Activated CD4-positive, alpha-beta memory T cell treated with anti-CD3 and anti-CD28 coated beads for 36 hours (primary cell): ENCODE measurements around the gene TESK1. TPM values are rescaled to one million over a fixed set of nuclear protein-coding genes. Genes with fewer than 3 reads are reported as not detected.
"Not testable (repeated sequence)": the region's sequence is repeated elsewhere in the genome, so short reads cannot be mapped to it uniquely, and the experiment has no call there.

Experiments used
- CTCF ChIA-PET: fragments of 350-600 bp; sonication (Branson Sonifier 250); formaldehyde crosslinking; loops from one replicate; lab custom pipeline; 2021; ENCODE audit warnings: antibody characterized with exemption, inconsistent platforms; lab: Charles Lee
- POLR2A ChIA-PET: fragments of 350-600 bp; sonication (Branson Sonifier 250); formaldehyde crosslinking; loops from one replicate; lab custom pipeline; 2021; ENCODE audit warnings: antibody characterized with exemption; lab: Charles Lee
- DNase-seq: peaks from one replicate; pipeline ENCODE4 v3.0.0-alpha.2; 2020
- H3K27ac Mint-ChIP-seq: one replicate; pipeline ENCODE4 v1.8.0; 2021; ENCODE audit warnings: mixed read lengths
- H3K27me3 Mint-ChIP-seq: one replicate; pipeline ENCODE4 v1.8.0; 2021; ENCODE audit warnings: mixed read lengths
- H3K36me3 Mint-ChIP-seq: one replicate; pipeline ENCODE4 v1.8.0; 2021; ENCODE audit warnings: mixed read lengths
- H3K4me1 Mint-ChIP-seq: one replicate; pipeline ENCODE4 v1.8.0; 2021; ENCODE audit warnings: low read depth, mixed read lengths
- H3K4me3 Mint-ChIP-seq: one replicate; pipeline ENCODE4 v1.8.0; 2021; ENCODE audit warnings: mild to moderate bottlenecking, mixed read lengths
- H3K9me3 Mint-ChIP-seq: one replicate; pipeline ENCODE4 v1.8.0; 2021; ENCODE audit warnings: mixed read lengths
- intact Hi-C: fragments of 100-400 bp; cut with micrococcal nuclease; formaldehyde crosslinking; loops from one replicate; pipeline ENCODE4 v1.15.1; 2023
- total RNA-seq, 2 experiments: library from RNA; stranded (reverse); gene quantifications; one replicate each; pipeline ENCODE4 v1.2.3, GENCODE V29; 2021

TESK1 gene
- total RNA-seq, 2 experiments from 2014 or later = 31.0 to 34.7 TPM

DNA sequence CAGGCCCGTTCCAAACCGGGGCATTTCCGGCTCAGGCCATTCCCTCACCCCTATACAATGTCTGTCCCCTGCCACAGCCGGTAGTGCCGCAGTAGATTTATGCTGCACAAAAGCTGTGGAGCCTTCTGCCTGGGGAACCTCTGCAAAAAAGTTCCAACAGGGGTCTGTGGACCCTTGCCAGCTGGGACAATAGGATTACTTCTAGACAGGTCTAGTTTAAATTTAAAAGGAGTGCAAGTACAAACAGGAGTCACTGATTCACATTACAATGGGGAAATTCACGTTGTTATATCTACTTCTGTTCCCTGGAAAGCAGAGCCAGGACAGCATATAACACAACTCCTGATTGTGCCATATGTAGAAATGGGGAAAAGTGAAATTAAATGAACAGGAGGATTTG, 21.5 kb upstream of the TESK1 start:
- H3K9me3 Mint-ChIP-seq = peaks cover 50% of the 10 kb centered on the region
- H3K27ac Mint-ChIP-seq, DNase-seq, POLR2A ChIA-PET, intact Hi-C loops, H3K4me3 Mint-ChIP-seq, H3K27me3 Mint-ChIP-seq: not testable (repeated sequence)
- H3K4me1 Mint-ChIP-seq = peaks cover 13% of the 10 kb centered on the region
- peaks cover 44% of the 10 kb centered on the region for H3K36me3 Mint-ChIP-seq
- CTCF ChIA-PET = interaction anchor here (0.7 kb wide), 1 partner anchor 30 kb away, joined by 3 read pairs; no protein-coding TSS in a partner anchor

DNA sequence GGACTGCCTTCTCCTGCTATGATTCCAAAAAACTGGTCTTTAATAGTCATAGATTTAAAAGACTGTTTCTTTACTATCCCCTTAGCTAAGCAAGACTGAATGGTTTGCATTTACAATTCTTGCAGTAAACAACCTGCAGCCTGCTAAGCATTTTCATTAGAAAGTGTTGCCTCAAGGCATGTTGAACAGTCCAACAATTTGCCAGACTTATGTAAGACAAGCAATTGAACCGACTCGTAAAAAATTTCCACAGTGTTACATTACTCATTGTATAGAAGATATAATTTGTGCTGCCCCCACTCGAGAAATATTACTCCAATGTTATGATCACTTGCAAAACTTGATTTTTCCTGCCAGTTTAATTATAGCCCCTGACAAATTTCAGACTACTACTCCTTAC, 20.4 kb upstream of the TESK1 start:
- DNase-seq, CTCF ChIA-PET: not testable (repeated sequence)
- H3K36me3 Mint-ChIP-seq = peaks cover 36% of the 10 kb centered on the region

DNA sequence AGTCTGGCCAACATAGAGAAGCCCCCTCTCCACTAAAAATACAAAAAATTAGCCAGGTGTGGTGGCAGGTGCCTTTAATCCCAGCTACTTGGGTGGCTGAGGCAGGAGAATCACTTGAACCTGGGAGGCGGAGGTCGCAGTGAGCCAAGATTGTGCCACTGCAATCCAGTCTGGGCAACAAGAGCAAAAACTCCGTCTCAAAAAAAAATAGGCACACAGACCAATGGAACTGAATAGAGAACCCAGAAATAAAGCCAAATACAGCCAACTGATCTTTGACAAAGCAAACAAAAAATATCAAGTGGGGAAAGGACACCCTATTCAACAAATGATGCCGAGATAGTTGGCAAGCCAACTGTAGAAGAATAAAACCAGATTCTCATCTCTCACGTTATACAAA, 16.6 kb upstream of the TESK1 start:
- POLR2A ChIA-PET, DNase-seq, H3K4me1 Mint-ChIP-seq, H3K4me3 Mint-ChIP-seq, H3K27me3 Mint-ChIP-seq, H3K27ac Mint-ChIP-seq, intact Hi-C loops: not testable (repeated sequence)
- peaks cover 34% of the 10 kb centered on the region for H3K9me3 Mint-ChIP-seq
- CTCF ChIA-PET = interaction anchor here (1.4 to 3.3 kb wide), 2 partner anchors 15 to 23 kb away, joined by 3 to 9 read pairs; no protein-coding TSS in a partner anchor
- peaks cover 30% of the 10 kb centered on the region for H3K36me3 Mint-ChIP-seq

More for the DNA sequence above, 20.4 kb upstream of the TESK1 start:
- POLR2A ChIA-PET, H3K4me3 Mint-ChIP-seq, H3K27me3 Mint-ChIP-seq, intact Hi-C loops, H3K4me1 Mint-ChIP-seq, H3K27ac Mint-ChIP-seq: not testable (repeated sequence)
- H3K9me3 Mint-ChIP-seq = peaks cover 38% of the 10 kb centered on the region

DNA sequence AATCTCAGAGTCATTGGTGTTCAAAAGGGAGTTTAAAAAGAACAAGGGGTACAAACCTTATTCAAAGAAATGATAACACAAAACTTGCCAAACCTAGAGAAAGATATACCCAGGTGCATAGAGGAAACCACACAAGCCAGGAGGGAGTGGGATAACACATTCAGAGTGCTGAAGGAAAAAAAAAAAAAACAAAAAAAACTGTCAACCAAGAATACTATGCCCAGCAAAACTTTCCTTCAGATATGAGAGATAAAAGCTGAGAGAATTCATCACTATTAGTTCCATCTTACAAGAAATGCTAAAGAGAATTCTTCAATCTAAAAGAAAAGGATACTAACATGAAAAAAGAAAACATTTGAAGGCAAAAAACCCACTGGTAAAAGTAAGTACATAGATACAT, 11.5 kb upstream of the TESK1 start:
- H3K4me3 Mint-ChIP-seq = no peak overlapping the region
- H3K4me1 Mint-ChIP-seq = no peaks in the 10 kb centered on the region
- H3K36me3 Mint-ChIP-seq = peaks cover 23% of the 10 kb centered on the region
- no peak overlapping the region for H3K27ac Mint-ChIP-seq
- no peak for DNase-seq
- CTCF ChIA-PET = interaction anchor here (0.7 to 1.3 kb wide), 3 partner anchors 18 to 156 kb away, joined by 3 to 4 read pairs (median 3); no protein-coding TSS in a partner anchor
- POLR2A ChIA-PET = no interaction called here
- intact Hi-C loops = no loop called here
- H3K27me3 Mint-ChIP-seq = no peaks in the 10 kb centered on the region
- H3K9me3 Mint-ChIP-seq = peaks cover 28% of the 10 kb centered on the region

DNA sequence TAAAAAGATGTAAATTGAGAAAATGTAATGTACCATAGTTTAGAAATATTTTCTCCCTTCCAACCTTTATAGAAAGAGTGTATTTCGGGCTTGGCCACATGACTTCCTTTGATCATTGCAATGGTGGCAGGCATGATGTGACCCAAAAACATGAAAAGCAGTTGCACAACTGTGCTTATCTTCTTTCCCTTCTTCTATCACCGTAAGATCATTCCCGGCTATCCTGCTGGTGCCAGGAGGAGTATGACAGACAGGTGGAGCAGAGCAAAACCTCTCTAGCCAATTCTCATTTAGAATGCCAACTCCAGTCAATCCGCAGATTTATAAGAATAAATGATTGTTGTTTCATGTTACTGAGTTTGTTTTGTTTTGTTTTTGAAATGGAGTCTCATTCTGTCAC, 10.6 kb upstream of the TESK1 start:
- no peak overlapping the region for H3K4me3 Mint-ChIP-seq
- no peaks in the 10 kb centered on the region for H3K27me3 Mint-ChIP-seq
- H3K36me3 Mint-ChIP-seq = peaks cover 23% of the 10 kb centered on the region
- ChIA-PET CTCF (no interaction called here), POLR2A (no interaction called here)
- no peak overlapping the region for H3K27ac Mint-ChIP-seq
- H3K9me3 Mint-ChIP-seq = peaks cover 28% of the 10 kb centered on the region
- H3K4me1 Mint-ChIP-seq = no peaks in the 10 kb centered on the region
- intact Hi-C loops = no loop called here
- no peak for DNase-seq

DNA sequence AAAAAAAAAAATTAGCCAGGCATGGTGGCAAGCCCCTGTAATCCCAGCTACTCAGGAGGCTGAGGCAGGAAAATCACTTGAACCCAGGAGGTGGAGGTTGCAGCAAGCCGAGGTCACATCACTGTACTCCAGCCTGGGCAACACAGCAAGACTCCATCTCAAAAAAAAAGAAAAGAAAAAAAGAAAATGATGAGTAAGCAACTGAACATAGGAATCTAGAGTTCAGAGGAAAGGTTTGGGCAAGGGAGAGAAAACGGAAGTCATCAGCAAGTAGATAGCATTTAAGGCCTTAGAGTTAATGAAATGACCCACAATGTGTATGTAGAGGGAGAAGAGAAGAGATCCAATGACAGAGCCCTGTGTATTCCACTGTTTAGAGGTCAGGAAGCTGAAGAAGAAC, 8.2 kb upstream of the TESK1 start:
- H3K27me3 Mint-ChIP-seq, H3K4me3 Mint-ChIP-seq, DNase-seq, H3K4me1 Mint-ChIP-seq, POLR2A ChIA-PET, intact Hi-C loops, H3K27ac Mint-ChIP-seq: not testable (repeated sequence)
- Mint-ChIP-seq H3K36me3 (peaks cover 19% of the 10 kb centered on the region), H3K9me3 (peaks cover 24% of the 10 kb centered on the region)
- CTCF ChIA-PET = interaction anchor here (0.6 to 0.7 kb wide), 2 partner anchors 14 to 43 kb away, joined by 3 read pairs; no protein-coding TSS in a partner anchor

DNA sequence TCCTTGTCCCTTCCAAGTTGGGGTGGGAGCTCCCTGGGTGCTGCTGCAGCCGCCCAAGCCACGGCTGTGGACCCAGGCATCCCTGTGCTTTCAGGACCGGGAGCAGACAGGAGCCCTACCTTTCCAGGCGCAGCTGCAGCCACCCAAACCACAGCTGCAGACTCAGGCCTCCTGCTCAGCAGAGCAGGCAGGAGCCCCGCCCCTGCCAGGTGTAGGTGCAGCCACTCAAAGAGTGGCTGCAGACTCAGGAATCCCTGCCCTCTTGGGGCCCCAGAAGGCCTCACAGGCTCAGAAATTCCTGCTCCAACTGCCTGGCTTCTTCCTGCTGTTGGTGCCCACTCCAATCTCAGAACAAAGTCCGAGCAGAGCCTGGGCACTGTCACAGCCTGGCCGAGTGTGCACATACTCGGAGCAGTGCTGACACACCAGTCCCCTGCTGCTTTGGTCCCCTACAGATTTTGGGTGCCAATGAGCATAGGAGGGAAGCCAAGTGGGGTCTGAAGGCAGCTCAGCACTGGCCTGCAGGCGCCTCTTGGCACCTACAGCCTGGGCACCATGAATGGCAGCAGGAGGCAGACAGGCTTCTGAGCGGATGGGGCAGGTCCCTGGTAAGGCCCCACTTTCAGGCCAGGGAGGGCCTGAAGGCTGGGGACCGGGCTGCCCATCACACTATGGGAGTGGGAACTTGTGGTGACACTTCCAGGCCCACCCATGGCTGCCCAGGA, 6.0 kb upstream of the TESK1 start:
- peaks cover 5% of the 10 kb centered on the region for H3K36me3 Mint-ChIP-seq
- intact Hi-C loops = no loop called here
- no peak overlapping the region for H3K27ac Mint-ChIP-seq
- POLR2A ChIA-PET = no interaction called here
- H3K9me3 Mint-ChIP-seq = peaks cover 5% of the 10 kb centered on the region
- H3K4me1 Mint-ChIP-seq = peaks cover 14% of the 10 kb centered on the region
- CTCF ChIA-PET = interaction anchor here (0.9 to 1.2 kb wide), 2 partner anchors 12 to 49 kb away, joined by 4 to 5 read pairs; no protein-coding TSS in a partner anchor
- no peak for DNase-seq
- no peaks in the 10 kb centered on the region for H3K27me3 Mint-ChIP-seq
- H3K4me3 Mint-ChIP-seq = no peak overlapping the region

DNA sequence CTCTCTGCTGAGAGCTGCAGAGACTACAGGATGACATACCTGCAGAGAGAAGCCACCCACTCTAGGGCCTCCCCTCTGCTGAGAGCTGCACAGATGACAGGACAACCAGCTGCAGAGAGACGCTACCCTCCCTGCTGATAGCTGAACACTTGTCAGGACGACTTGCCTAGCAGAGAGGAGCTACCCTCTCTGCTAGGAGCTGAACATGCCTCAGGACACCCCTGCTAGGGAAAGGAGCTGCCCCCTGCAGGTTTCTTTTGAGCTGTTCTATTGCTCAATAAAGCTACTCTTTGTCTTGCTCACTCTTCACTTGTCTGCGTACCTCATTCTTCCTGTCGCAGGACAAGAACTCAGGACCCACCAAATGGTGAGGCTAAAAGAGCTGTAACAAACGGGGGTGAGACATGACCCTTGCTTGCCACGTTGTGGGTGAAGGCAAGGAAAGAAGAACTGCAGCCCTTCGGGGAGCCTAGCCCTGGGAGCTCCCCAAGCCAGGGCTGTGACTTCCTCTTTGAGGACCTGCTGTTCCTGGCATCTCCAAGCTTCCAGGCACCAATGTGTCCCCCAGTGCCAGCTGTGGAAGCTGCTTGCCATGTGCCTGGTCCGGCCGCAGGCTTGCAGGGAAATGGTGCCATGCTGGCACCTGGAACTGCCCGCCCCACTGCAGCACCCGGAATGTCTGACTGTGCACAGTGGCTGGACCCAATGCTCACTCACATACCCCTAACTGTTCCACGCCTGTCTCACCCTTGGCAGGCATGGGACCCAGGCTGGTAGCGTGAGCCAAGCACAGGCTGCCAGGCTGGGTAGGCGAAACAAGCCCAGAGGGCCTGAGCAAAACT, 5.1 kb upstream of the TESK1 start:
- no peak overlapping the region for H3K27ac Mint-ChIP-seq
- DNase-seq = no peak
- H3K27me3 Mint-ChIP-seq = no peaks in the 10 kb centered on the region
- ChIA-PET CTCF (interaction anchor here (0.6 to 0.9 kb wide), 2 partner anchors 48 to 135 kb away, joined by 3 to 4 read pairs; no protein-coding TSS in a partner anchor), POLR2A (no interaction called here)
- H3K4me1 Mint-ChIP-seq = peaks cover 18% of the 10 kb centered on the region
- intact Hi-C loops = loop anchor here (10.0 kb wide), 1 partner anchor 285 kb away; no protein-coding TSS in a partner anchor
- H3K9me3 Mint-ChIP-seq = no peaks in the 10 kb centered on the region
- no peak overlapping the region for H3K4me3 Mint-ChIP-seq
- no peaks in the 10 kb centered on the region for H3K36me3 Mint-ChIP-seq

DNA sequence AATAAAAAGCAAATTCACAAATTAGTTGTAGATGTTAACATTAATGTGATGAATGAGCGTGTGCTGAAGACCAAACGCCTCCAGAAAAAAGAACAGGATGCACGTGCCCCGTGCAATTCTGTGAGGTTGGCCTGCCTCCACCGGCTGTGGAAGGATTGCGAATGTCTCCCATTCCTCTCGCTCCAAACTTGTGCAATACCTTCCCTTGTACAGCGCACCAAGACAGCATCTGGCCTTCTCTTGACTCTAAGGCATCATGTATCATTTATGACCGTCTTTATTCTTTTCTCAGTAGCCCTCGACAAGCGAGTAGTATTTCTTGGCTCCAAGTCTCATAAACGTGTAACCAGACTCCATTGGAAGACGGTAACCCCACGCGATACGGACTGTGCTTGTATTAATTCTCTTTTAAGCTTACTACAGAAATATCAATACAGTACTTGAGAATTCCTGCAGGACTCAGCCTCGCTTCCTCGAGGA, 1.5 kb upstream of the TESK1 start:
- Mint-ChIP-seq H3K27me3 (no peaks in the 10 kb centered on the region), H3K9me3 (no peaks in the 10 kb centered on the region), H3K27ac (peak overlapping the region; percentile 98), H3K4me1 (peaks cover 29% of the 10 kb centered on the region), H3K4me3 (peak overlapping the region; percentile 97), H3K36me3 (peaks cover 5% of the 10 kb centered on the region)
- CTCF ChIA-PET = interaction anchor here (0.6 to 2.1 kb wide), 28 partner anchors 12 to 614 kb away, joined by 3 to 29 read pairs (median 4); partner anchors contain the start of genes ARHGEF39, CCDC107, CREB3 and DNAJB5
- intact Hi-C loops = loop anchor here (10.0 kb wide), 1 partner anchor 281 kb away; no protein-coding TSS in a partner anchor
- DNase-seq = peak; percentile 55
- POLR2A ChIA-PET = interaction anchor here (1.0 to 1.3 kb wide), 3 partner anchors 55 to 129 kb away, joined by 4 to 7 read pairs (median 4); partner anchors contain the start of genes CCDC107, CREB3, RMRP and TLN1

DNA sequence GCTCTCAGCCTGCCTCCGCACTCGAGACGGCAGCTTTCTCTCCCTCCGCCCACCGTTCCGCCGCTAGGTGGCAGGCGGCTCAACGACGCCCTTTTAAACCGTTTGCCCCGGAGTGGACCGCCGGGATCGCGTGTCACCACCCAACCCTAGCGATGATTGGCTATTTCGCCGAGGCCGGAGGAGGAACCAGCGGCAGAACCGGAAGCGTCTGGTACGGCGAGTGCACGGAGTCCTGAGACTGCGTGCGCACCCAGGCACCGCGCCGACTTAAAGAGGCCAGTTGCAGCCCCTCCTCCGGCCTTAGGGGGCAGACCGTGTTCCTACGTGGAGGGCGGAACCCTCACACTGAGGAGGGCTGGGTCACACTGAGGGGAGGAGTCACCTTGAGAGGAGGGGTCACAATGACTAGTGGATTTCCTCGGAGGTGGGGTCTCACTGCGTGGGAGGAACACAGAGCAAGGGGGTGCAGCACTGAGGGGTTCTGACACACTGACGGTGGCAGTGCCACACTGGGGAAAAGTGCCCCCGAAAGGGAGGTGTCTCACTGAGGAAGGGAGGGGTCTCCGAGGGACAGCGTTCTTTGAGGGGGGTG, 980 bp upstream of the TESK1 start:
- CTCF ChIA-PET = interaction anchor here (0.6 to 2.1 kb wide), 29 partner anchors 12 to 619 kb away, joined by 3 to 29 read pairs (median 4); partner anchors contain the start of genes ARHGEF39, CCDC107, CREB3 and DNAJB5
- peak; percentile 100 for DNase-seq
- peak overlapping the region; percentile 98 for H3K27ac Mint-ChIP-seq
- no peaks in the 10 kb centered on the region for H3K9me3 Mint-ChIP-seq
- intact Hi-C loops = loop anchor here (1.0 to 10.0 kb wide), 10 partner anchors 15 to 615 kb away; partner anchors contain the start of genes ATOSB, CCDC107, CREB3 and DNAJB5
- H3K4me3 Mint-ChIP-seq = peak overlapping the region; percentile 97
- no peaks in the 10 kb centered on the region for H3K27me3 Mint-ChIP-seq
- H3K36me3 Mint-ChIP-seq = peaks cover 8% of the 10 kb centered on the region
- peaks cover 29% of the 10 kb centered on the region for H3K4me1 Mint-ChIP-seq
- POLR2A ChIA-PET = interaction anchor here (1.0 to 1.3 kb wide), 5 partner anchors 12 to 128 kb away, joined by 4 to 7 read pairs (median 6); partner anchors contain the start of genes CCDC107, CREB3, RMRP and TLN1
